ENCODE measurements around the gene RADIL.

DNA sequence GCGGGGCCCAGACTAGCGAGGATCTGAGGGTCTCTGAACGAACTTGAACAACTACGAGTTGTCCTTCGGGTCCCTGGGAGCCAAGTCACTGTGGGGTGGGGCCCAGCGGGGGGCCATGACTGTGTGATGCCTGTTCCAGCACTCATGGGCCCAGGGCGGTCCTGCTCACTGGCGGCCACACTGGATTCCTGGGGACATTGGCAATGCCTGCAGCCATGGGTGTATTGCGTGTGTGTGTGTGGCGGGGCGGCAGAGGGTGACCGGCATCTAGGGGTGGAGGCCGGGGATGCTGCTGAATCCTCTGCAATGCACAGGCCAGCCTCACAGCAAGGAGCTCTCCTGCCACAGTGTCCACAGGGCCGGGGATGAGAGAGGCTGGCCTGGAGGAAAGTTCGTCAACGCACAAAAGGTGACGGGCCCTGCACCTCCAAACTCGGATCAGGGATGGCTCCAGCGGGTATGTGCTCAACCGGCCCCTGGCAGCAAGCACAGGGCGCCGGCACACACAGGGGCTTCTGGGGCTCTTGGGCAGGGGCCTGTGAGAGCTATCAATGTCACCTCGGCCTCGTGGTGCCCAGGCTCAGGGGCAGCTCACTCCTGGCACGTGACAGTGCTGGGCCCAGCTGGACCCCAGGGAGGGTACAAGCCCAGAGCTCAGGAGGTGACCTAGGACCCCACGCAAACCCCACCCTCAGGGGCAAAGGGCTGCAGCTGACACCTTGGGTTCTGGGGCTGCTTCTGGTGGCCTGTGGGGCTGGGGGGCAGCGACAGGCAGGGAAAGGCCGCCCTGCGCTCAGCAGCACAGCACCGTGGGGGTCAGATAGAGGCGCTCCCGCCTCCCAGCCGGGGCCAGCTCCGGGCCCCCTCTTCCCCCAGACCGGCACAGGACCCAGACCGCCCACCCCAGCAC is 49.6 kb downstream of the RADIL start:
- TF ChIP-seq POLR2A (IDR thresholded peaks at IDR 0.05) (no peak), POLR2AphosphoS5 (IDR thresholded peaks at IDR 0.05) (no peak), EP300 (IDR thresholded peaks at IDR 0.05; ENCODE audit: low read depth) (no peak)
- TF ChIP-seq, protein P1, sequence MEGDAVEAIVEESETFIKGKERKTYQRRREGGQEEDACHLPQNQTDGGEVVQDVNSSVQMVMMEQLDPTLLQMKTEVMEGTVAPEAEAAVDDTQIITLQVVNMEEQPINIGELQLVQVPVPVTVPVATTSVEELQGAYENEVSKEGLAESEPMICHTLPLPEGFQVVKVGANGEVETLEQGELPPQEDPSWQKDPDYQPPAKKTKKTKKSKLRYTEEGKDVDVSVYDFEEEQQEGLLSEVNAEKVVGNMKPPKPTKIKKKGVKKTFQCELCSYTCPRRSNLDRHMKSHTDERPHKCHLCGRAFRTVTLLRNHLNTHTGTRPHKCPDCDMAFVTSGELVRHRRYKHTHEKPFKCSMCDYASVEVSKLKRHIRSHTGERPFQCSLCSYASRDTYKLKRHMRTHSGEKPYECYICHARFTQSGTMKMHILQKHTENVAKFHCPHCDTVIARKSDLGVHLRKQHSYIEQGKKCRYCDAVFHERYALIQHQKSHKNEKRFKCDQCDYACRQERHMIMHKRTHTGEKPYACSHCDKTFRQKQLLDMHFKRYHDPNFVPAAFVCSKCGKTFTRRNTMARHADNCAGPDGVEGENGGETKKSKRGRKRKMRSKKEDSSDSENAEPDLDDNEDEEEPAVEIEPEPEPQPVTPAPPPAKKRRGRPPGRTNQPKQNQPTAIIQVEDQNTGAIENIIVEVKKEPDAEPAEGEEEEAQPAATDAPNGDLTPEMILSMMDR (IDR thresholded peaks at IDR 0.05): no peak
